Karpas-422 (cell line): Measurements from ENCODE around the gene RPL14. TPM values are rescaled to one million over a fixed set of nuclear protein-coding genes. Genes with fewer than 3 reads are reported as not detected.
A peak's percentile ranks its signal among the peaks of the same experiment; 100 is the strongest.

ENCODE experiments used
- DNase-seq: peaks from one replicate; pipeline ENCODE4 v3.0.0-alpha.2; 2015
- H2AFZ ChIP-seq: fragments of 200-600 bp; sonication (generic); 2 replicates; pipeline ENCODE4 v1.6.1; 2014; ENCODE audit warnings: antibody characterized with exemption, low read length, mixed read lengths
- H3K27ac ChIP-seq: fragments of 200-600 bp; sonication (generic); 2 replicates; pipeline ENCODE4 v1.5.1; 2014; ENCODE audit warnings: mild to moderate bottlenecking, low read length, moderate library complexity
- H3K27me3 ChIP-seq: fragments of 200-600 bp; sonication (generic); 2 replicates; pipeline ENCODE4 v1.6.1; 2014; ENCODE audit warnings: low read length, mixed read lengths
- H3K36me3 ChIP-seq: fragments of 200-600 bp; sonication (generic); 2 replicates; pipeline ENCODE4 v1.6.1; 2014; ENCODE audit warnings: low read length, mixed read lengths; ENCODE audit not compliant: insufficient read depth
- H3K4me1 ChIP-seq: fragments of 200-600 bp; sonication (generic); 2 replicates; pipeline ENCODE4 v1.6.1; 2014; ENCODE audit warnings: mild to moderate bottlenecking, low read length, mixed read lengths
- H3K4me2 ChIP-seq: fragments of 200-600 bp; sonication (generic); 2 replicates; pipeline ENCODE4 v1.6.1; 2014; ENCODE audit warnings: low read length, low read depth, mild to moderate bottlenecking; ENCODE audit not compliant: poor library complexity, severe bottlenecking
- H3K4me3 ChIP-seq: fragments of 200-600 bp; sonication (generic); 2 replicates; pipeline ENCODE4 v1.5.1; 2014; ENCODE audit warnings: mild to moderate bottlenecking, antibody characterized with exemption, low read length, mixed read lengths
- H3K79me2 ChIP-seq: fragments of 200-600 bp; sonication (generic); 2 replicates; pipeline ENCODE4 v1.6.1; 2014; ENCODE audit warnings: mild to moderate bottlenecking, low read length, mixed read lengths
- H3K9ac ChIP-seq: fragments of 200-600 bp; sonication (generic); 2 replicates; pipeline ENCODE4 v1.6.0; 2014; ENCODE audit warnings: low read length
- H3K9me2 ChIP-seq: fragments of 200-600 bp; sonication (generic), shearing (Covaris generic); replicated peaks from 2 replicates; pipeline ENCODE4 v1.6.0; 2014; ENCODE audit warnings: mild to moderate bottlenecking, low read length, moderate library complexity; ENCODE audit not compliant: insufficient read depth
- H3K9me3 ChIP-seq: fragments of 300-700, 200-600 bp; sonication (generic); 2 replicates; pipeline ENCODE4 v1.6.1; 2014; ENCODE audit warnings: low read length, mixed read lengths
- H4K20me1 ChIP-seq: fragments of 200-600 bp; sonication (generic); 2 replicates; pipeline ENCODE4 v1.6.1; 2014; ENCODE audit warnings: mild to moderate bottlenecking, antibody characterized with exemption, low read length, low read depth; ENCODE audit not compliant: insufficient read depth
- total RNA-seq: library from RNA; depleted of rRNA; stranded (reverse); fragments of >200 nt; shearing (Covaris generic); gene quantifications from 2 replicates; pipeline ENCODE4 v1.2.3, GENCODE V29; 2014; ENCODE audit warnings: low replicate concordance

Gene RPL14
- total RNA-seq, 1 experiment from 2014 or later = 726 TPM

GRCh38 chr3:40494698-40495097, 37.6 kb downstream of the RPL14 start:
- Histone ChIP-seq H3K4me3 (no peak overlapping the region), H3K9me2 (no peaks in the 10 kb centered on the region)

DNA sequence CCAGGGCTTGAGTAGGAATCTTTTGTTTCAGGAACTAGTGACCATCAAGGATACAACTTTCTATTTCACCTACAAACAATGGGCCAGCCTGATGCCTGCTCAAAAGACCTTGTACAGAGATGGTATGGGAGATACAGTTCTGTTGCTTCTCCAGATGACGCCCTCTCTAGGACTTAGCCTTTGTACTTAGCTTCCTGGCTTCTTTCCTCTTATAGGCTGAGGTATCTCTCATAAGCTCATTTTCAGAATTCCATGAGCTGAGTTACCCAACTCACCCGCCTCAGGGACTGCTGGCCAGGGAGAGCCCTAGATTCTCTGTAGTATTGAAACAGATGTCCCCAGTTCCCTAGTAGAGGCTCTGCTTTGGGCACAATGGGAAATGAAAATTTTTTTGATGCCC, 40.1 kb downstream of the RPL14 start:
- no peaks in the 10 kb centered on the region for H3K4me1 ChIP-seq
- H3K27me3 ChIP-seq = no peaks in the 10 kb centered on the region
- no peak overlapping the region for H3K4me2 ChIP-seq
- H2AFZ ChIP-seq = no peak overlapping the region
- H3K4me3 ChIP-seq = no peak overlapping the region
- no peaks in the 10 kb centered on the region for H3K79me2 ChIP-seq
- H3K9me3 ChIP-seq = no peaks in the 10 kb centered on the region
- H3K9me2 ChIP-seq = no peaks in the 10 kb centered on the region
- H4K20me1 ChIP-seq = no peaks in the 10 kb centered on the region
- H3K36me3 ChIP-seq = no peaks in the 10 kb centered on the region
- H3K27ac ChIP-seq = no peak overlapping the region
- no peak for DNase-seq
- no peak overlapping the region for H3K9ac ChIP-seq

More at GRCh38 chr3:40494698-40495097, 37.6 kb downstream of the RPL14 start:
- no peaks in the 10 kb centered on the region for H3K9me3 ChIP-seq
- no peaks in the 10 kb centered on the region for H3K27me3 ChIP-seq
- no peaks in the 10 kb centered on the region for H3K36me3 ChIP-seq
- DNase-seq = no peak
- no peaks in the 10 kb centered on the region for H3K4me1 ChIP-seq
- H3K9ac ChIP-seq = no peak overlapping the region
- no peak overlapping the region for H3K27ac ChIP-seq
- no peaks in the 10 kb centered on the region for H3K79me2 ChIP-seq
- no peak overlapping the region for H3K4me2 ChIP-seq
- H2AFZ ChIP-seq = no peak overlapping the region
- H4K20me1 ChIP-seq = no peaks in the 10 kb centered on the region

DNA sequence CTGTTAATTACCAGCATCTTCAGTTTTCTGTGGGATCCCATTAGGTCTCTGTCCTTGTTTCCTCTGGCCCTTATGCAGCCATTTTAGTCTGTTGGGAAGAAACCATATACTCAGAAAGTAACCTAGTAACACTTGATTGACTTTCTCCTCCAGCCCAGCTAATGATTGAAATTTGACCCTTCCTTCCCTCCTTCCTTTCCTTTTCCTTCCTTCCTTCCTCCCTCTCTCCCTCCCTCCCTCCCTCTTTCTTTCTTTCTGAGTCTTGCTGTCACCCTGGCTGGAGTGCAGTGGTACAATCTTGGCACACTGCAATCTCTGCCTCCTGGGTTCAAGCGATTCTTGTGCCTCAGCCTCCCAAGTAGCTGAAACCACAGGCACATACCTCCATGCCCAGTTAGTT, 42.8 kb downstream of the RPL14 start:
- Histone ChIP-seq H3K4me1 (no peaks in the 10 kb centered on the region), H3K27me3 (no peaks in the 10 kb centered on the region), H3K9me2 (no peaks in the 10 kb centered on the region), H3K4me2 (no peak overlapping the region), H3K79me2 (no peaks in the 10 kb centered on the region), H3K9me3 (no peaks in the 10 kb centered on the region), H3K36me3 (no peaks in the 10 kb centered on the region), H3K9ac (no peak overlapping the region), H2AFZ (no peak overlapping the region), H4K20me1 (no peaks in the 10 kb centered on the region), H3K27ac (no peak overlapping the region), H3K4me3 (no peak overlapping the region)
- no peak for DNase-seq

DNA sequence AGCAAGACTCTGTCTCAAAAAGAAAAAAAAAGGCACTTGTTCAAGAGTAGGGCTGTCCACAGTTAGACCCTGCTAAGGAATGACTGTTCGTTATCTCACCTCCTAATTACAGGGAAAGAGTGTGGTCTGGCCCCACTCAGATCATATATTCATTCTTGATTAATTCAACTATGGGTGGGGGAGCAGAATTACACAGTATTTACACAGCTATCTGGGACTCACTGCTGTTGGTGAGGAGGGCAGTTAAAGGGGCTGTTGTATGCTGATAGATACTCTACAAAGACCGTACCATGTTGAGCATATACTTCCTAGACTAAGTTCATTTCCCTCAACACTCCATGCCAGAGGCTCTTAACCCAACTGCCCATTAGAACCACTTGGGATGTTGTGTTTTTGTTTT, 44.9 kb downstream of the RPL14 start:
- Histone ChIP-seq H3K9ac (no peak overlapping the region), H3K27me3 (no peaks in the 10 kb centered on the region), H3K4me2 (no peak overlapping the region), H3K4me3 (no peak overlapping the region), H3K36me3 (no peaks in the 10 kb centered on the region), H3K4me1 (peaks cover 17% of the 10 kb centered on the region), H3K27ac (no peak overlapping the region), H3K9me2 (no peaks in the 10 kb centered on the region), H4K20me1 (no peaks in the 10 kb centered on the region), H3K79me2 (no peaks in the 10 kb centered on the region), H3K9me3 (no peaks in the 10 kb centered on the region), H2AFZ (no peak overlapping the region)
- DNase-seq = no peak

DNA sequence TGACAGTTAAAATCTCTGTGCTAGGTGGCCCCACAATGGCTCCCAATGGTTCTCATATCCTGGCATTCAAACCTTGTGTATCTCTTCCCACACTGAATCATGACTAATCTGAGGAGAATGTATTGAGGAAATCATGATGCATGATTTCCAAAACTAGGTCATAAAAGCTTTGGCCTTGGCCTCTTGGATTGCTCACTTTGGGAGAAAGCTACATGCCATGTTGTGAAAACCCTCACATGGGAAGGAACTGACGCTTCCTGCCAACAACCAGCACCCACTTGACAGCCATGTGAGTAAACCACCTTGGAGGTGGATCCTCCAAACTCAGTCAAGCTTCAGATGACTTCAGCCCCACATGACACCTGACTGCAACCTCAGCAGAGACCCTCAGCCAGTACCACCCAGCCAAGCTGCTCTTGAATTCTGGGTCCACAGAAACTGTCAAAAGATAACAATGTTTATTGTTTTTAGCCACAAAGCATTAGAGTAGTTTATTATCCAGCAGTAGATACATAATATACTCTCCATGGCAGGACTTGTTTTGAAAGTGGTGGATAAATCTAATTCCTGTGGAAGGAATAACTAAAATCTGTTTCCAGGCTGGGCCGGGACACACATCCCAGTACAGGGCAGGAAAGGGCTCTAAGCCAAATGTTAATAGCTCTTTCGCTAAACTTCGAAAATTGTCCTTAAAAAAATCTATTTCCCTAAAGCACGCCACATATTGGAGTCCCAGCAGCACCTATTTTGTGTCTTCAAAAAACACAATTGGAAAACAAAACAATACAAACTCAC, 47.7 kb downstream of the RPL14 start:
- Histone ChIP-seq H3K9me3 (no peaks in the 10 kb centered on the region), H3K4me1 (peaks cover 17% of the 10 kb centered on the region), H3K27ac (no peak overlapping the region), H3K9ac (no peak overlapping the region), H3K27me3 (no peaks in the 10 kb centered on the region), H3K4me3 (no peak overlapping the region), H3K36me3 (no peaks in the 10 kb centered on the region), H3K79me2 (no peaks in the 10 kb centered on the region), H4K20me1 (no peaks in the 10 kb centered on the region), H3K4me2 (peak overlapping the region; percentile 98), H2AFZ (no peak overlapping the region), H3K9me2 (no peaks in the 10 kb centered on the region)
- DNase-seq = no peak

DNA sequence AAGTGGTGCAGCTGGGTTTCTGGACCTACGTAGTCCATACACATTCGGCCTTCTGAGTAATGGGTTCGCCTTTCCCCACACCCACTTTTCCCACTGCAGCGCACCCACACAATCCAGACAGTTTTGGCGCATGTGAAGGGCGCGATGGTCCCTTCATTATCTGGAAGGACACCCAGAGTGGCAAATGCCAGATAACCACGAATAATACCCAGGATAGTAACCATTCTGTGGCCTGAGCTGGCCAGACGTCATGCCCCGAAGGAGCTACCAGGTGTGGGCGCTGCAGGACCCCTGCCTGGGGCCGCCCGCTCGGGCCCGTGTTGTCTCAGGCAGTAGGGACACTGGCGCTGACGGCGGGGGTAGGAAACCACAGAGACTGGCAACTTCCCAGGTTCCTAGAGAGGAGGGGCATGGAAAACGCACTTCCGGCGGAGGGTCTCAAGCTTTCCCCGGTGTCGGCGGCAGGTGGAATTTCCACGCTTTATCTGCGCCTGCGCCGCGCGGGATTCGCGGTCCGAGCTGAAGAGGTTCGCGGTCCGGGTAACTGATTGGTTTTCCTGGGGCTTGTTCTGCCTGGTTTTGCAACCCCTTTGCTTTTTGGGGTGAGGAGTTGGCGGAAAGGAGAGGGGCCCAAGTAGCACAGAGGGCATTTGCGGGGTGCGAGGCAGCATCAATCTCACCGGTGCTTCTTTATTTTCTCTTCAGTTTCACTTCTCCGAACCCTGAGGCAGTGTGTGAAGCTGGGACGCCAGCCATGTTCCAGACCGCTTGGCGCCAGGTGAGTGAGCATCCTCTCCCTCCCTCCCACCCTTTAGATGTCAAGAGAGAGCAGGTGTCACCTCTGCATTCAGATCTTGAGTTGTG, 48.7 kb downstream of the RPL14 start, which contains the start of gene ZNF620:
ZNF620 (plus strand) TSS at position 441 of the 864 bp plus-strand sequence; CDS start at position 755, 314 bp downstream.
- Histone ChIP-seq H4K20me1 (no peaks in the 10 kb centered on the region), H3K27me3 (no peaks in the 10 kb centered on the region), H3K9me2 (no peaks in the 10 kb centered on the region), H3K9me3 (no peaks in the 10 kb centered on the region), H3K36me3 (no peaks in the 10 kb centered on the region), H3K4me3 (peak within 1 kb of the TSS; percentile 96), H3K79me2 (no peaks in the 10 kb centered on the region), H2AFZ (peak within 1 kb of the TSS; percentile 100), H3K9ac (peak within 1 kb of the TSS; percentile 80), H3K27ac (no peak within 1 kb of the TSS), H3K4me2 (peak within 1 kb of the TSS; percentile 98), H3K4me1 (peaks cover 17% of the 10 kb centered on the region)
- DNase-seq = peak; percentile 76

DNA sequence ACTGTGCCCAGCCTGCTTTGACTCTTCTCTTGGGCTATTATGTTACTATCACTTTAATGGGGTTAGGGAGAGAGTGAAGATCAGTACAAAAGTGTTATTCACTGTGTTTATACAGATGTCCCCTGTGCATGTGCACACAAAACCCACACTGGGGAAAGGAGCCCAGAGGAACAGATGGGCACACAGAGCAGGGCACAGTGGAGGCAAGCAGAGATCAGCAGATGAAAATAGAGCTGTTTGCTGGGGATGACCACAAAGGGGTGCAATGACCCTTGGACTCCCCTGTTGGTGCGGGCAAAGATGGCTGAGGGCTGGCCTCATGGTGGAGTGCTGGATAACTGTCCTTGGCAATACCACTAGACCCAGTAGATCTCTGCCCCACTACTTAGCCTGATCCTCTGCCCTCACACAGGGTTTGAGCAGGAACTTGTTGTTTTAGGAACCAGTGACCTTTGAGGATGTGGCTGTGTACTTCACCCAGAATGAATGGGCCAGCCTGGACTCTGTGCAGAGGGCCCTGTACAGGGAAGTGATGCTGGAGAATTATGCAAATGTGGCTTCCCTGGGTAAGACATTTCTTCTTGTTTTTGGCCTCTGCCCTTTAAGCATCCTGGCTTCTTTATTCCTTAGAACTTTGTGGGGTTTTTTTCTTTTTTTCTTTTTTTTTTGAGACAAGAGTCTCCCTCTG, 54.0 kb downstream of the RPL14 start:
- Histone ChIP-seq H3K4me1 (peaks cover 8% of the 10 kb centered on the region), H3K27ac (no peak overlapping the region)

GRCh38 chr3:40516201-40516600, 59.1 kb downstream of the RPL14 start:
- Histone ChIP-seq H3K9me3 (no peaks in the 10 kb centered on the region), H3K27ac (no peak overlapping the region), H3K4me2 (no peak overlapping the region), H3K79me2 (no peaks in the 10 kb centered on the region), H3K4me1 (no peaks in the 10 kb centered on the region), H3K9ac (no peak overlapping the region), H3K4me3 (no peak overlapping the region), H4K20me1 (no peaks in the 10 kb centered on the region), H3K9me2 (no peaks in the 10 kb centered on the region), H2AFZ (no peak overlapping the region), H3K27me3 (no peaks in the 10 kb centered on the region), H3K36me3 (no peaks in the 10 kb centered on the region; the same call in 1 of the 2 replicates)
- no peak for DNase-seq

More for the DNA sequence above, 54.0 kb downstream of the RPL14 start:
- H4K20me1 ChIP-seq = no peaks in the 10 kb centered on the region
- no peak overlapping the region for H3K4me3 ChIP-seq
- H3K9ac ChIP-seq = no peak overlapping the region
- no peak overlapping the region for H3K4me2 ChIP-seq
- no peaks in the 10 kb centered on the region; the same call in 1 of the 2 replicates for H3K36me3 ChIP-seq
- H3K27me3 ChIP-seq = no peaks in the 10 kb centered on the region
- no peaks in the 10 kb centered on the region for H3K79me2 ChIP-seq
- H3K9me3 ChIP-seq = no peaks in the 10 kb centered on the region
- H2AFZ ChIP-seq = no peak overlapping the region
- no peak for DNase-seq
- H3K9me2 ChIP-seq = no peaks in the 10 kb centered on the region
